HG02885 (cell line): ENCODE data around the gene GLRX3.

Experiments used
- ATAC-seq: cut with Tn5 transposase; IDR thresholded peaks from one replicate; pipeline ENCODE4 v1.9.1; 2021; ENCODE audit warnings: mild to moderate bottlenecking; ENCODE audit not compliant: unreplicated experiment, poor library complexity

GLRX3 gene

DNA sequence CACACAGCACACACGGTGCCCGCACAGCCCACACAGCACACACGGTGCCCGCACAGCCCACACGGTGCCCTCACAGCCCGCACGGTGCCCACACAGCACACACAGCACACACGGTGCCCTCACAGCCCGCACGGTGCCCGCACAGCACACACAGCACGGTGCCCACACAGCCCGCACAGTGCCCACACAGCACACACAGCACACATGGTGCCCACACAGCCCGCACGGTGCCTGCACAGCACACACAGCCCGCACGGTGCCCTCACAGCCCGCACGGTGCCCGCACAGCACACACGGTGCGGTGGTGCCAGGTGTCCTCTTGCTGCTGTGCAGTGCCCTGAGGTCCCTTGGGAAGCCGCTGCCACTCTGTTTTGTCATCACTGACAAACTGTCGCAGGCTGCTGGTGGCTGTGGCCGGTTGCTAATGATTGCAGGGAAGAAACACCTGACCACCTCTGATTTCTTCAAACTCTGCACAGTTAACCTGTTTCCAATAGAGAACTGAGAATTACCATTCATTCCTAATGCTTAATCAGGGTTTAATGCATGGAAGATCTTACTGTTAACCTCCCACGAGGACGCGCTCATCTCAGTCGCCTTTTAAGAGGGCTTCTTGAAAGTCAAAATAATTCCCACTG, 66.9 kb downstream of the GLRX3 start:
- no peak for ATAC-seq

DNA sequence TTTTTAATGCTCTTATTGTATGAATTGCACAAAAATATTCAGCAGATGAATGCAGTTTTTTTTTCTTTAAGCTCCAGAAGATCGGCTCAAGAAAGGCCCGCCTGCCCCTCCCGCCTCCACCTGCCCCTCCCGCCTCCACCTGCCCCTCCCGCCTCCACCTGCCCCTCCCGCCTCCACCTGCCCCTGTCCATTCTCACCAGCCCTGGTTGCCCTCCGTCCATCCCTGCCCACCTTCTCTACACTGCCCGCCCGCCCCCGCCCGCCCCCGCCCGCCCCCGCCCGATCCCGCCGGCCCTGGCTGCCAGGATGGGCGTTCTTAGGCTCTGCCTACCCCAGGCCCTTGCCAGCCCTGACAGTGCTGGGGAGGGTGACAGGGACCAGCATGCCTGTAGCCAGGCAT, 67.4 kb downstream of the GLRX3 start:
- no peak for ATAC-seq

DNA sequence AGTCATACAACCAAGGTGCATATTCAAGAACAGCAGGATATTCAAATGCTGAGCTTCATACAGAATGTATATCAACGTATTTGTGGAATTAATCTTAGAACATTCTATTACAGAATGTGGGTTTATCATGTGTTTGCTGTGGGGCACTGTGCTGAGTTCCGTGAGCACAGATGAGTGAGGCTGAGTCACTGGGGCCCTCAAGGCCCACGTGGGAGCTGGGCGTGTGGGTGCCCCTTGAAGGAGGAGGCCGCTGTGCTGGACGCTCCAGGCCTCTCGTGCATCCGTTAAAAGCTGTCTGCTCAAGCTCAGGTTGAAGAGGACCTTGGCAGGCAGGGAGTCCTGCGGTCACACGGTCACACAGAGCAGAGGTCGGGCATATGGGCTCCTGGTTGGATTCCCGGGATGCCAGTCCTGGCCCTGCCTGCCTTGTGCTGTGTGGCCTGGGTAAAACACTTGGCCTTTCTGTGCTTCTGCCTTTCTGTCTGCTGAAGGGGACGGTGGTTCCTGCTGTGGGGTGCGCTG, 70.1 kb downstream of the GLRX3 start:
- ATAC-seq, result no peak

DNA sequence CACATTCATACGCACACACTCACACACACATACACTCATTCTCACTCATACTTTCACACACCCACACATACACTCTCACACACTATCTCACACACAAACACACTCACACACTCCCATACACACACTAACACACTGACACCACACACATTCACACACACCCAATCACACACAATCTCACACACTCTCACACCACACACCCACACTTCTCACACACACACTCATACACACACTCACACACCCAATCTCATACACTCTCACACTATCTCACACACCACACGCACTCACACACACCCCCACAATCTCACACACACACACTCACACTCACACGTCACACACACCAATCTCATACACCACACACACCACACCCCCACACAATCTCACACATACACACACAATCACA, 71.0 kb downstream of the GLRX3 start:
- no peak for ATAC-seq

DNA sequence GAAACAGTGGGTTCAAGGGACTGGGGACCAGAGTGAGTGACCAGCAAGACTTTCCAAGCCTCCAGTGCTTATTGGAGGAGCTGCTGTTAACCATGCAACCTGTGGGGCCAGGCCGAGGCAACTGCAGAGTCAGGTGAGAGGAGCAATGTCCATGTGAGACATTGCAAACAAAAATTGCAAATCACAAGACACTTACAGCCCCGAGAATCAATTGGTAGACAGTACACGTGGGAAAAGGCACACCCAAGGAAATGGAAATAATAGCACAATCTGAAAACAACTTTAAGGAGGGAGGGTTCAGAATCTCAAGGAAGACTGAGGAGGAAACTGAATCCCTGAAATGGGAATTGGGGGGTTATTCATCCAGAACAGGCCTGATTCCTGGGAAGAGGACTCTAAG, 72.6 kb downstream of the GLRX3 start:
- ATAC-seq, result no peak

DNA sequence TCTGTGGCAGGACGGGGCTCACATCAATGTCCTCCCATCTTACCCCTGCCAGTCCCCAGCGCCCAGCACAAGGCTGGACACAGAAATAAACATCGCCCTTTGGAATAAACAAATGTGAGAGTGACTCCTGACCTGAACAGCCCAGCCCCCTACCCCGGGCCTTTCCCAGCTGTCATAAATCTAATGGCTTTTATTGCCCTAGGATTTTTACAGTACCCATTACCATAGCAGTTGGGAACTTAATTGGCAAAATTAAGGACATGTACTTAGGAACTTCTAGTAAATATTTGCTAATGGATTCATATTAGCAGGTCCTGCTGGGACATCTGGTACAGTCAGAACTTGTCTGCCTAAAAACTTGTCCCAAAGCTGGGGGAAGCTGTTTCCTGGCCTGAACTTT, 76.6 kb downstream of the GLRX3 start:
- ATAC-seq, result no peak

DNA sequence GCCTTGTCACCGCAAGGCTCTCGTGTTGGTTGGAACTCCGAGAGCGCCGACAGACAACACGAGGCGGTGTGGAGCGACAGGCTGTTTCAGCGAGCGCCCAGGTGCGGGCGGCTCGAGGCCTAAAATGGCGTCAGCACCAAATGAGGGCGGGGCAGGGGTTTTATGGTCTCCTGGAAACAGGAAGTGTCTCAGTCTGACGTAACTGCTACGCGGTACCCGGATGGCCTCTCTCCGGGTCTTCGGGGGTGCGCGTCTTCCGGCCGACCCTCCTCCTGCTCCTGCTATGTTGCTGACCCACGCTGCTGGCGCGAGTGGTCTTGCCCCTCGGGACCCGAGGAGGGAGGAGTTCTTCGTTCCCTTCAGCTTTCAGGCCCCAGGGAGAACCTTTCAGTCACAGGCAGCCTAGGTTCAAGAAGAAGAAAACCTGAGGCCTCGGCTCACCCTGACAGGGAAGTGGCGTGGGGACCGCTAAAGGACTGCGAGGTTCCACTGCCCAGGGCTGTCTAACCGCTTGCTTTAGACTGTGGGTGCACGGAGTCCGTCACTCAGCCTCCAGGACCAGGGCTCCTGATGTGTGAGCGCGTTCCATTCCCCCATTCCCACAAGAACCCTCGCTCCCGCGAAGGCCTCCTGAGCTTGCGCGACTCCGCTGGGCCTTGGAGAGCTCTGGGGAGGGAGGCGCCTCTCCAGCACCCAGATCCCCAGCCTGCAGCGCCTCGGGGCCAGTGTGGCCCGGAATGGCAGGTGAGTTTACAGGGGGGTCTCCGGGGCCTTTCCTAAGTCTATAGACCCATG, 77.3 kb downstream of the GLRX3 start:
- no peak for ATAC-seq

DNA sequence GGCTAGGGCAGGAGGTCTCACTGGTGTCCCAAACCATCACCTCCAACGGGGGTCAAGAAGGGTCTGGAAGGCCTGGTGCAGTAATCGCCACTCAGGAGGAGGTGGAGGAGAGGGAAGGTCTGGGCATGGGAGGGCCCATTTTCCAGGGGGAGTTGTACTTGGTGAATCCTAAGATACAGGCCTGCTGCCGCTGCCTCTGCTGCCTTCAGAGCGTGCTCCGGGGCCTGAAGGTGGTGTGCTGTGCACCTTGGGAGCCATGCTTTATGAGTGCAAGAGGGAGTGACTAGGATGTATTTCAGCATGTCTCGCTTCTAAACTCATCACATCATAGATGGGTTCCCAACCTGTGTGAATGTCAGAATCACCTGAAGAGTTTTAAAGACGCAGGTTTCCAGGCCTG, 78.2 kb downstream of the GLRX3 start:
- no peak for ATAC-seq

DNA sequence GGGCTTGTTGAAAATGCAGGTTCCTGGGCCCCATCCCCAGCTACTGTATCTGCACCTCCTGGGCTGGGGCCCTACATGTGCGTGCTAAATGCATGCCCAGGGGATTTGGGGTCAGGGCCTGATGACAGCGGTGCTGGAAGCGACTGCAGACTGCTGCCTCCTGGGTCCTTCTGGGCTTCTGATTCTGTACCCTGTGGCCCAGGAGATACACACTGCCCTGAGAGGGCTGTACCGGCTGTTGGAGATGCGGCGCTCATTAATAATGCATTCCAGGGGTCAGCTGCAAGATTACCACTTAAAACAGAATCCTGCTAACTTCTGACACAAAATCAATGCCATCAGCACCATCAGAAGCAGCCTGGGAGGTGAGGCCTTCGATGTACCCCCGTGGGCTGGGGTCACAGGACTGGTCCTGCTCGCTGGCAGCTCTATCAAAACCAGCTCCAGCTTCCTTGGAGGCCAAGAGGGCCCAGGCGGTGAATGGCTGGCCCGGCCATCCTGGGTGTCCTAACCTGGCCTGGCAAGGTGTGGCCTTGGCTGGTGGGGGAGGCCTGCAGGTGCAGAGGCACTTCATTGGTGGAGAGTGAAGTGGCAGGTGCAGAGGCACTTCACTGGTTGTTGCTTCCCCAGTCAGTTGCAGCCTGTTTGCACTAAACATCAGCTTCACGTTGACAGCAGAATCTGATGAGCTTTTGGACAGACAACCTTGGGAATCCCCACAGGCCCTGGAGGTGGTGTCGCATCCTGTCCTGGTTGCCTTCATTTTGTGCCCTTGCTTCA, 79.2 kb downstream of the GLRX3 start:
- no peak for ATAC-seq

DNA sequence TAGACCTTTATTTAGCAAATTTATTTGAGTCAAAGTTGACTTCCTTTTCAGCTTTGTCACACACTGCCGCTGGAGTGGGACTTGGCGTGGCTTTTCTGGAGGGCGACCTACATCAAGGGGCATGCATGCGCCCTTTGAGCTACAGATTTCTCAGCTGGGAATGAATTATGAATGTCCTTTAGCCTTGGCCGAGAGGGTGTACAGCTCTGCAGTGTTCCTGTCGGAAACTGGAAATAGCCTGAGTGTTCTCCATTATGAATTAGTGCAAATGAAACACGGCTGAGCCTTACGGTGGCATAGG, 79.7 kb downstream of the GLRX3 start:
- no peak for ATAC-seq

DNA sequence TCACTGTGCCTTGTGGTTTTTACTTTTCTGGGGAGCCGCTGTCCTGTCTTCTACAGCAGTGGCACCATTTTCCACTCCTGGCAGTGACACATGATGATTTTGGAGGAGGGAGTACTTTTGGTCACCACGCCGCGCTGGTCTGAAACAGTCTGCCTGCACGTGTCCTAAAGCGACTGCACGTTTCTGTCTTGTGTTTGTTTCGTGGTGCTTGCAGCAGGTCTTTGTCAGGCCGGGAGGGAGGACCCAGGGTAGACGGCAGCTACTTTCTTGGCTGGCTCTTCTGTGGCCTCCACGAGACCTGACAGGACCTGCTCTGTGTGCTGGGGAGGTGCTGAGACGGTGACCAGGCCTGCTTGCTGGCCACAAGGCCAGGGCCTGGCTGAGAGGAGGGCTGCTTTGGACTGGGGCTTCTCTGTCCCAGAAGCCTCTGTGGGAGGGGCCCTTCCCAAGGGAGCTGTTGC, 82.0 kb downstream of the GLRX3 start:
- no peak for ATAC-seq

DNA sequence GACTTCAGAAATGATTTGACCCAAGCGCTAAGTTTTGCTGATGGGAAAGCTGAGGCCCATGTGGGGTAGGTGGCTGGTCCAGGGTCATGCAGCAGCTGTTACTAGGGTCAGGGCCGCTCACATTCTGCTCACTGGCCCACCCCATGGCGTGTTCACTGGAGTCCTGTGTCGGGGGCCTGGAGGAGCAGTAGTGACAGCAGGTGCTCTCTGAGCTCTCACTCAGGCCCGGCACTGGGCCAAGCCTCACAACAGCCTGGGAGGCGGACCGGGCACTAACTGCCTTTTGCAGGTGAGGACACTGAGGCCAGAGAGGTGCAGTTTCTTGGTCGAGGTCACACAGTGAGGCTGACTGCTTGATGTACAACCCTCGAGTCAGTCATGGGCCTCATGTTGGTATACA, 82.7 kb downstream of the GLRX3 start:
- no peak for ATAC-seq

DNA sequence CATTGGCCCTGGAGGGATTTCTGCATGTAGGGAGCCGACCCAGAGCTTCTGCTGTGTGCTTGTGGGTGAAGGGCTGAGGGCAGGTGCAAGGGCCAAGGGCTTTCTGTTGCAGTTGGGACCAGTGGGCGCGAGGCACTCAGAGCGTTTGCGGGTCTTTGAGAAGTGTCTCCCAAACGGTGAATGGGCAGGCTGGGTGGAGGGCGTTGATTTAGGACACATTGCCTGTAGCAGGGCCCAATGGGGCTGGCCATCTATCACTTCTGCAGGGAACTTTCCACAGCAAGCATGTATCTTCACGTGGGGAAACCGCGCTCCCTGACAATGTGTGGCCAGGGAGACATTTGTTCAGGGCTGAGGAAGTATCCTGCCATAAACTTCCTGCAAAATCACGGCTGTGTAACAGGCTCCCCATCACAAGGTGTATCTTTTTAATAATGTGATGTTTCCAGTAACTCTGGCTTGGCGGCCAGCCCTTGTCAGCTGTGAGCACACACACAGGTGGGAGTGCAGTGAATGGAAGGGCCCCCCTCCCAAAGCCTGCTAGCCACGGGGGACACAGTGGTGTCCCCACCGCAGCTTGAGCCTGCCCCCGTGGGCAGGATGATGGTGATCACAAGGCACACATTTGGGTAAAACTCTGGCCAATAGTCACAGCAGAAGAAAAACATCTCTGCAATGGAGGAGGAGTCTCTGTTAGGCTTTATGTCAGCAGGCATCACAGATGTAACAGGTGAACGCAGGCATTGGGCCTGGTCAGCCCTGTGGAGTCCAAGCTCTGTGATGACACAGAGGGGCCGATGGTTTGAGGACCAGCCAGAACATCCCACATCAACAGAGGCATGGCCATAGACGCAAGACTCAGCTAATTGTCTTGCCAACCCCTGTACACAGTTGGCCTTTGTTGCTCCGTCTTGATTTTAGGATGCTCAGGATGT, 84.3 kb downstream of the GLRX3 start:
- ATAC-seq, result no peak

DNA sequence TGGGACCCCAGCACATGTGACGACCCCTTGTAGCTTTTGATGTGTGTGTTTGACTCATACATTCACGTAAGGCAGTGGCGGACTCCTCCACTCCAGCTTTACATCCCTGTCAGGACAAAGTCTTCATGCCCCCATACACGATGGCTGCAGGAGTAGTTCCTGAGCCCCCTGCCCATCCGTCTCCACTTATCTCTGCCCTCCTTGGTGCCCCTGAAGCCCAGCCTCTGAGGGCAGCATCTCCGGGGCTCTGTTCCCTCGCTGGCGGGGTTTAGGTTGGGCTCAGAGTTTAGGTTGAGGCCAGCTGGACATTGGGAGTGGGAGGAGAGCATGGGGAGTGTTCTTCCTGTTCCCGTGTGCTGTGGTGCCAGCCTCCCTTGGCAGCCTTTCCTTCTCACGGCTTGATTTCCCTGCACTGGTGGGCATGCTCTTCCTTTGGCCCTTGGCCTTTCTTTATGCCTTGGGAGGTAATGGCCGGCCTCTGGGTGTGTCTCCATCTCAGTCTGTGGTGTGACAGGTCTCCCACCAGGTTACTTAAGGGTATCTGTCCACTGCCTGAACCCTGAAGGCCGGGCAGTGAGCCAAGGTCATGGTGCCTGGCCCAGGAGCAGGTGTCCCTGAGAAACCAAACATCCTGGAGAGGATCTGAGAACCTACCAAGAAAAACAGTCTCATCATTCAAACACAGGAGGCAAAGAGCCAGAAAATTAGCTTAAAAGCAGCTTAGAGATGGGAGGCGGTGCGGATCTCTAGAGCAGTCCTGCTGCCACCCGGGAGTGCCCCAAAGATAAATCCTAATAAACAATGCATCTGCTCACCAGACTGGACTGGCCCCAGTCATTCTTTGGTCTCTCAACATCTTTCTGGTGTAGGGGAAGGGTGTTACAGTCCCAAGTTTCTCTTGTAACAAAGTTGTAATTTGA, 85.5 kb downstream of the GLRX3 start:
- ATAC-seq, result no peak

DNA sequence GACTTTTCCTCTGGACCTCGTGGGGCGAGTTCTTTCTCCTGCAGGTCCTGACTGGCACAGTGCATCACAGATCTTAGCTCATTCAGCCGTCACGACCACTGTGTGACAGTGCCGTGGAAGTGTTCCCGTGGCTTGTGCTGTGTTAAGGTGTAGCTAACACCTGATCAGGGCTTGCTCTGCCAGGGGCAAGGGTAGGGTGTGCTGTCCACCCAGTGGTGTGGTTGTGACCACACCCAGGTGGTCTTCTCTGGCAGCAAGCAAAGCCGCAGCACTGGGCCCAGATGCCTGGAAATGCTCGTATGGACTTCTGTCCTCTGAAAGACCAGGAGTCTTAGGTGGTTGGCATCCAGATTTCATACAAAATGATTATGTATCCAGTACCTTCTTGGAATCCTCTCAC, 86.2 kb downstream of the GLRX3 start:
- ATAC-seq, result no peak

DNA sequence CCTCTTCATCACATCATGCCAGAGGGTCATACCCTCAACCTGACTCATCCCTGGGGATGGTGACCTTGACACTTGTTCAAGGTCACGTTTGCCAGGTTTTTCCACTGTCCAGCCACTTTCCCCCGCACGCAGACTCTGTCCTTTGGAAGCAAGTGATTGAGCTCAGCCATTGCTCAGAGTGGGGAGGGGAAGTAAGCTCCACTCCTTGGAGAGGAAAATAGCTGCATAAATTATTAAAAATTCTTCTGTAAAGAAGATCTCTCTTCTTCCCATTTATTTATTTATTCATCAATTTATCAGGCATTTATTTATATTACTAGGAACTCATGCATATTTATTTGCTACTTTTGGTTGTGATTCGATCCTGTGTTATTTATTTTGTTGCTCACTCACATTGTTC, 88.0 kb downstream of the GLRX3 start:
- ATAC-seq, result no peak

DNA sequence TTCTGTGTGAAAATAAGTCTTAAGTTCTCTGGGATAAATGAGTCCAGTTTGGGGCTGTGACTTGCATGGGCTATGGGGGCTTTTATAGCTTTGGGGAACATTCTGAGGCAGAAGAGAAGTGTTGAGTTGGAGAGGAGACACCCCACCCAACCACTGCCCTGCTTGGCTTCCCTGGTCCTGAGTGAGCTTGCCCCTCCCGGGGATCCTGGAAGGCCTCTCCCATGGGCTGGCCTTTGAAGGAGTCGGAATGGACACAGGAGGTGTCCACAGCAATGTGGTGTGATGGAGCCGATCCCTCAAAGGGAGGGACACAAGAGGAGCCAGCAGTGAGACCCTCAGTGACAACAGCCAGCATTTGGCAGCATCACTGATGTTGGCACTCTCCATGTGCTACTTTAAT, 89.8 kb downstream of the GLRX3 start:
- ATAC-seq, result no peak

DNA sequence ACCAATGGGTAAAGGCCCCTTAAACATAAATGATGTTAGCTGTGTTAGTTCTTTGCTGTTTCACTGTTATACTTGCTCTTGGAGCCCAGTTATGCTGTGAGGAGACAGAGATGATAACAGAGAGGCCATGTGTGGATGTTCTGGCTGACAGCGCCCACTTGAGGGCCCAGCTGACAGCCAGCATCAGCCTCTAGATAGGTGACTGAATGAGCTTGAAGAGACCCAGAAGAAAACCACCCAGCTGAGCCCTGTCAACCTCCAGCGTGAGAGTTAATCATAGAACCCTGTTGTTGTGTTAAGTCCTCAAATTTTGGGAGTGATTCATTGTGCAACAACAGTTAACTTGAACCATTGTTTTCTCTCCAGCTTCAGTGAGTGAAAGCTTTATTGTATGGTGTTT, 91.7 kb downstream of the GLRX3 start:
- no peak for ATAC-seq
